Hematopoietic multipotent progenitor cell treated with erythropoietin and hydrocortisone succinate and interleukin-3 and kit ligand, for 4 days (in vitro differentiated cells): ENCODE measurements around the gene KRTAP5-2.
"Not testable (repeated sequence)": the region's sequence is repeated elsewhere in the genome, so short reads cannot be mapped to it uniquely, and the experiment has no call there.

Experiments used
- DNase-seq: peaks from one replicate; pipeline ENCODE4 v3.0.0-alpha.2; 2015

The KRTAP5-2 gene

GRCh38 chr11:1625541-1625940 is 27.4 kb upstream of the KRTAP5-2 start:
- no peak for DNase-seq

GRCh38 chr11:1624621-1625020 is 26.5 kb upstream of the KRTAP5-2 start:
- no peak for DNase-seq

- DNase-seq = no peak
Measured at GRCh38 chr11:1623716-1624115, 25.6 kb upstream of the KRTAP5-2 start.

- DNase-seq = no peak
Measured at GRCh38 chr11:1622086-1622485, 24.0 kb upstream of the KRTAP5-2 start, which contains the start of gene KRTAP5-4. Gene KRTAP5-4, minus strand, starts transcription at chr11:1622138. Its CDS starts 45 bp downstream, at chr11:1622093.

GRCh38 chr11:1619449-1619848 is 21.4 kb upstream of the KRTAP5-2 start:
- DNase-seq = no peak

GRCh38 chr11:1618231-1618630 is 20.1 kb upstream of the KRTAP5-2 start:
- no peak for DNase-seq

- no peak for DNase-seq
Measured at GRCh38 chr11:1608363-1608762, 10.3 kb upstream of the KRTAP5-2 start, which contains the start of gene KRTAP5-3. Gene KRTAP5-3, minus strand, starts transcription at chr11:1608463. Its CDS starts 78 bp downstream, at chr11:1608385.

GRCh38 chr11:1607901-1608300 is 9.8 kb upstream of the KRTAP5-2 start:
- not testable (repeated sequence) for DNase-seq

GRCh38 chr11:1607156-1607845 is 9.2 kb upstream of the KRTAP5-2 start:
- DNase-seq = not testable (repeated sequence)

GRCh38 chr11:1605923-1606322 is 7.8 kb upstream of the KRTAP5-2 start:
- DNase-seq = not testable (repeated sequence)

GRCh38 chr11:1604711-1605110 is 6.6 kb upstream of the KRTAP5-2 start:
- DNase-seq = no peak

- no peak for DNase-seq
Measured at GRCh38 chr11:1604181-1604580, 6.1 kb upstream of the KRTAP5-2 start.

GRCh38 chr11:1603629-1604028 is 5.5 kb upstream of the KRTAP5-2 start:
- DNase-seq = no peak

GRCh38 chr11:1601663-1602062 is 3.6 kb upstream of the KRTAP5-2 start:
- DNase-seq = not testable (repeated sequence)

GRCh38 chr11:1600626-1601025 is 2.5 kb upstream of the KRTAP5-2 start:
- no peak for DNase-seq

- DNase-seq = no peak
Measured at GRCh38 chr11:1598816-1599215, 722 bp upstream of the KRTAP5-2 start.

GRCh38 chr11:1598406-1598805 is 312 bp upstream of the KRTAP5-2 start:
- not testable (repeated sequence) for DNase-seq

GRCh38 chr11:1597331-1597993 is 632 bp downstream of the KRTAP5-2 start:
- DNase-seq = no peak

GRCh38 chr11:1596576-1597121 is 1.4 kb downstream of the KRTAP5-2 start:
- DNase-seq = not testable (repeated sequence)

- DNase-seq = not testable (repeated sequence)
Measured at GRCh38 chr11:1595994-1596575, 2.0 kb downstream of the KRTAP5-2 start.

GRCh38 chr11:1592628-1593027 is 5.5 kb downstream of the KRTAP5-2 start:
- no peak for DNase-seq

GRCh38 chr11:1589996-1590395 is 8.1 kb downstream of the KRTAP5-2 start:
- DNase-seq = no peak

- not testable (repeated sequence) for DNase-seq
Measured at GRCh38 chr11:1589191-1589963, 8.7 kb downstream of the KRTAP5-2 start.
